GM12874 (cell line): ENCODE data around the gene ERMAP.

Source experiments
- CTCF ChIP-seq: IDR thresholded peaks from 2 replicates; pipeline ENCODE4 v1.5.1; 2011; ENCODE audit warnings: low read depth, mild to moderate bottlenecking, control low read depth, low read length, moderate library complexity; ENCODE audit not compliant: insufficient read depth

Gene ERMAP

GRCh38 chr1:42815941-42816584 is 859 bp upstream of the ERMAP start:
- TF ChIP-seq CTCF: no peak

GRCh38 chr1:42817440-42817767 is 482 bp downstream of the ERMAP start:
- no peak for TF ChIP-seq CTCF

- TF ChIP-seq CTCF: no peak
These were observed 1.1 kb downstream of the ERMAP start for GRCh38 chr1:42817976-42818375.

GRCh38 chr1:42820813-42821212 is 3.9 kb downstream of the ERMAP start:
- TF ChIP-seq CTCF: no peak

- TF ChIP-seq CTCF: no peak
These were observed 4.8 kb downstream of the ERMAP start for GRCh38 chr1:42821690-42822089.

GRCh38 chr1:42822800-42823392 is 6.0 kb downstream of the ERMAP start:
- TF ChIP-seq CTCF: no peak

GRCh38 chr1:42824481-42825035 is 7.6 kb downstream of the ERMAP start:
- TF ChIP-seq CTCF: no peak
